HEK293 (cell line): ENCODE measurements around the gene TMEM9B.

Experiments used
- GLIS1 ChIP-seq: fragments of 450-650 bp; formaldehyde crosslinking; IDR thresholded peaks from 2 replicates; pipeline ENCODE4 v1.5.1; 2016; ENCODE audit warnings: missing biosample characterization, missing genetic modification characterization
- IKZF3 ChIP-seq: fragments of 450-650 bp; IDR thresholded peaks from 2 replicates; pipeline ENCODE4 v1.5.0; 2018; ENCODE audit warnings: missing biosample characterization, mild to moderate bottlenecking, missing genetic modification characterization, moderate library complexity
- PRDM1 ChIP-seq: fragments of 450-650 bp; formaldehyde crosslinking; IDR thresholded peaks from 2 replicates; pipeline ENCODE4; 2016; ENCODE audit warnings: missing biosample characterization, missing genetic modification characterization
- YY2 ChIP-seq: fragments of 450-650 bp; formaldehyde crosslinking; IDR thresholded peaks from 2 replicates; pipeline ENCODE4 v1.5.1; 2016; ENCODE audit warnings: missing biosample characterization, missing genetic modification characterization
- ZBTB11 ChIP-seq: fragments of 450-650 bp; formaldehyde crosslinking; conservative IDR thresholded peaks from 2 replicates; pipeline ENCODE4 v1.5.1; 2016; ENCODE audit warnings: low read depth, missing biosample characterization, missing genetic modification characterization
- ZBTB17 ChIP-seq: fragments of 450-650 bp; formaldehyde crosslinking; IDR thresholded peaks from 2 replicates; pipeline ENCODE4 v1.5.1; 2016; ENCODE audit warnings: missing biosample characterization, missing genetic modification characterization
- ZFHX2 ChIP-seq: fragments of 450-650 bp; formaldehyde crosslinking; conservative IDR thresholded peaks from 2 replicates; pipeline ENCODE4 v1.5.1; 2016; ENCODE audit warnings: missing biosample characterization, missing genetic modification characterization
- ZNF114 ChIP-seq: fragments of 450-650 bp; formaldehyde crosslinking; IDR thresholded peaks from 2 replicates; pipeline ENCODE4 v1.5.0; 2017; ENCODE audit warnings: missing biosample characterization, missing genetic modification characterization
- ZNF138 ChIP-seq: fragments of 450-650 bp; formaldehyde crosslinking; IDR thresholded peaks from 2 replicates; pipeline ENCODE4 v1.5.1; 2016; ENCODE audit warnings: missing biosample characterization, missing genetic modification characterization, borderline replicate concordance
- ZNF157 ChIP-seq: fragments of 450-650 bp; formaldehyde crosslinking; IDR thresholded peaks from 2 replicates; pipeline ENCODE4 v1.5.1; 2016; ENCODE audit warnings: missing biosample characterization, missing genetic modification characterization
- ZNF335 ChIP-seq: fragments of 450-650 bp; formaldehyde crosslinking; conservative IDR thresholded peaks from 2 replicates; pipeline ENCODE4 v1.5.1; 2016; ENCODE audit warnings: missing biosample characterization, missing genetic modification characterization
- ZNF354C ChIP-seq: fragments of 450-650 bp; formaldehyde crosslinking; IDR thresholded peaks from 2 replicates; pipeline ENCODE4 v1.5.1; 2016; ENCODE audit warnings: missing biosample characterization, missing genetic modification characterization, low read depth, borderline replicate concordance
- ZNF366 ChIP-seq: fragments of 450-650 bp; formaldehyde crosslinking; conservative IDR thresholded peaks from 2 replicates; pipeline ENCODE4 v1.5.1; 2016; ENCODE audit warnings: missing biosample characterization, missing genetic modification characterization
- ZNF433 ChIP-seq: fragments of 450-650 bp; formaldehyde crosslinking; IDR thresholded peaks from 2 replicates; pipeline ENCODE4 v1.5.1; 2016; ENCODE audit warnings: missing biosample characterization, missing genetic modification characterization, low read depth
- ZNF518A ChIP-seq: fragments of 450-650 bp; formaldehyde crosslinking; conservative IDR thresholded peaks from 2 replicates; pipeline ENCODE4 v1.5.1; 2016; ENCODE audit warnings: low read depth, missing biosample characterization, missing genetic modification characterization
- ZNF560 ChIP-seq: fragments of 450-650 bp; formaldehyde crosslinking; IDR thresholded peaks from 2 replicates; pipeline ENCODE4 v1.5.1; 2017; ENCODE audit warnings: missing biosample characterization, missing genetic modification characterization, borderline replicate concordance
- ZNF561 ChIP-seq: fragments of 450-650 bp; IDR thresholded peaks from 2 replicates; pipeline ENCODE4 v1.5.1; 2018; ENCODE audit warnings: missing biosample characterization, missing genetic modification characterization, borderline replicate concordance
- ZNF629 ChIP-seq: fragments of 450-650 bp; formaldehyde crosslinking; IDR thresholded peaks from 2 replicates; pipeline ENCODE4 v1.5.1; 2017; ENCODE audit warnings: missing biosample characterization, missing genetic modification characterization
- ZNF654 ChIP-seq: fragments of 450-650 bp; formaldehyde crosslinking; IDR thresholded peaks from 2 replicates; pipeline ENCODE4 v1.5.1; 2016; ENCODE audit warnings: low read depth, missing biosample characterization, missing genetic modification characterization
- ZNF707 ChIP-seq: fragments of 450-650 bp; formaldehyde crosslinking; IDR thresholded peaks from 2 replicates; pipeline ENCODE4 v1.5.1; 2016; ENCODE audit warnings: missing biosample characterization, missing genetic modification characterization
- ZNF768 ChIP-seq: fragments of 450-650 bp; formaldehyde crosslinking; IDR thresholded peaks from 2 replicates; pipeline ENCODE4 v1.5.1; 2018; ENCODE audit warnings: missing biosample characterization, mild to moderate bottlenecking, missing genetic modification characterization
- TF ChIP-seq, protein P1 (sequence below): fragments of 450-650 bp; formaldehyde crosslinking; IDR thresholded peaks from 2 replicates; pipeline ENCODE4 v1.5.1; 2016; ENCODE audit warnings: missing biosample characterization, missing genetic modification characterization
- TF ChIP-seq, protein P2 (sequence below): fragments of 450-650 bp; formaldehyde crosslinking; IDR thresholded peaks from 2 replicates; pipeline ENCODE4 v1.5.1; 2016; ENCODE audit warnings: missing biosample characterization, missing genetic modification characterization
- TF ChIP-seq, protein P3 (sequence below): fragments of 450-650 bp; formaldehyde crosslinking; IDR thresholded peaks from 2 replicates; pipeline ENCODE4 v1.5.1; 2017; ENCODE audit warnings: missing biosample characterization, missing genetic modification characterization
- TF ChIP-seq, protein P4 (sequence below): fragments of 450-650 bp; formaldehyde crosslinking; IDR thresholded peaks from 2 replicates; pipeline ENCODE4 v1.5.1; 2017; ENCODE audit warnings: missing biosample characterization, missing genetic modification characterization

Gene TMEM9B

DNA sequence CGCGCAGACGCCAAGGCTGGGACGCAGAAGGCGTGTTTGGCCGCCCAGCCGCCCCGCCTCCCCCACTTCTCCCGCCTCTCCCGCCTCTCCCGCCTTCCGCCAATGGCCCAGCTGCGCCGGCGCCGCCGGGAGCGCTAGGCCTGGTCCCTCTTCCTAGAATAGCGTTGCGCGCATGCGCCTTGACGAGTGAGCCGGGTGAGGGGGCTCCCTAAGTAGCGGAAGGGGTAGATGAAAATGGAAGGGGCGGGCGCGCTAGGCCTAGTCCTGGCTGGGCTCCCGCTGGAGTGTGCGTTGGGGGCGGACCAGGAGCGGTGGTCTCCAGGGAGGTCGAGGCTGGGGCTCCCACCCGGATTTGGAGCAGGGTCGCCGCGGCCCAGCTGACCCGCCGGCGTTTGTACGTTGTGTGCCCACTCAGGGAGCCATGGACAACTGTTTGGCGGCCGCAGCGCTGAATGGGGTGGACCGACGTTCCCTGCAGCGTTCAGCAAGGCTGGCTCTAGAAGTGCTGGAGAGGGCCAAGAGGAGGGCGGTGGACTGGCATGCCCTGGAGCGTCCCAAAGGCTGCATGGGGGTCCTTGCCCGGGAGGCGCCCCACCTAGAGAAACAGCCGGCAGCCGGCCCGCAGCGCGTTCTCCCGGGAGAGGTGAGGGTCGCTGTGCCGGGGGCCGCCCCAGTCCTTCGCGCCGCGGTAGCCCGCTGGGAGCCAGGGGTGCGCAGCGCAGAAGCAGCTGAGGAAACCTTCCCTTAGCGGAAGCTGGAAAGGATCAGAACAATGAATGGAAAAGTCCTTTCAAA is 53.0 kb downstream of the TMEM9B start, which contains the start of gene AKIP1 (continued):
- TF ChIP-seq ZNF707 (no peak), ZNF518A (tag by site-specific recombination) (no peak), ZNF654 (tag by site-specific recombination) (no peak), YY2 (tag by site-specific recombination) (peak; percentile 27; the same call in 1 of the 2 replicates), ZNF433 (tag by site-specific recombination) (no peak), ZNF114 (tag by site-specific recombination) (no peak), ZBTB11 (tag by site-specific recombination) (peak; percentile 64), ZNF768 (no peak), ZNF629 (tag by site-specific recombination) (peak; percentile 44), ZBTB17 (tag by site-specific recombination) (peak; percentile 41; the same call in 1 of the 2 replicates), ZNF366 (tag by site-specific recombination) (peak; percentile 75), ZNF157 (no peak), ZNF354C (tag by site-specific recombination) (no peak), IKZF3 (peak; percentile 99), ZNF138 (tag by site-specific recombination) (no peak), ZFHX2 (tag by site-specific recombination) (peak; percentile 28; the same call in 1 of the 2 replicates), GLIS1 (tag by site-specific recombination) (peak; percentile 78), PRDM1 (tag by site-specific recombination) (no peak), ZNF561 (peak; percentile 86; the same call in 1 of the 2 replicates), ZNF560 (tag by site-specific recombination) (no peak), ZNF335 (tag by site-specific recombination) (peak; percentile 92)
- TF ChIP-seq, protein P1, sequence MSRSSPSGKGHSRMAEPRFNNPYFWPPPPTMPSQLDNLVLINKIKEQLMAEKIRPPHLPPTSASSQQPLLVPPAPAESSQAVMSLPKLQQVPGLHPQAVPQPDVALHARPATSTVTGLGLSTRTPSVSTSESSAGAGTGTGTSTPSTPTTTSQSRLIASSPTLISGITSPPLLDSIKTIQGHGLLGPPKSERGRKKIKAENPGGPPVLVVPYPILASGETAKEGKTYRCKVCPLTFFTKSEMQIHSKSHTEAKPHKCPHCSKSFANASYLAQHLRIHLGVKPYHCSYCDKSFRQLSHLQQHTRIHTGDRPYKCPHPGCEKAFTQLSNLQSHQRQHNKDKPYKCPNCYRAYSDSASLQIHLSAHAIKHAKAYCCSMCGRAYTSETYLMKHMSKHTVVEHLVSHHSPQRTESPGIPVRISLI (tag by site-specific recombination) = no peak
- TF ChIP-seq, protein P2, sequence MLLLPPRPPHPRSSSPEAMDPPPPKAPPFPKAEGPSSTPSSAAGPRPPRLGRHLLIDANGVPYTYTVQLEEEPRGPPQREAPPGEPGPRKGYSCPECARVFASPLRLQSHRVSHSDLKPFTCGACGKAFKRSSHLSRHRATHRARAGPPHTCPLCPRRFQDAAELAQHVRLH = no peak
- TF ChIP-seq, protein P3, sequence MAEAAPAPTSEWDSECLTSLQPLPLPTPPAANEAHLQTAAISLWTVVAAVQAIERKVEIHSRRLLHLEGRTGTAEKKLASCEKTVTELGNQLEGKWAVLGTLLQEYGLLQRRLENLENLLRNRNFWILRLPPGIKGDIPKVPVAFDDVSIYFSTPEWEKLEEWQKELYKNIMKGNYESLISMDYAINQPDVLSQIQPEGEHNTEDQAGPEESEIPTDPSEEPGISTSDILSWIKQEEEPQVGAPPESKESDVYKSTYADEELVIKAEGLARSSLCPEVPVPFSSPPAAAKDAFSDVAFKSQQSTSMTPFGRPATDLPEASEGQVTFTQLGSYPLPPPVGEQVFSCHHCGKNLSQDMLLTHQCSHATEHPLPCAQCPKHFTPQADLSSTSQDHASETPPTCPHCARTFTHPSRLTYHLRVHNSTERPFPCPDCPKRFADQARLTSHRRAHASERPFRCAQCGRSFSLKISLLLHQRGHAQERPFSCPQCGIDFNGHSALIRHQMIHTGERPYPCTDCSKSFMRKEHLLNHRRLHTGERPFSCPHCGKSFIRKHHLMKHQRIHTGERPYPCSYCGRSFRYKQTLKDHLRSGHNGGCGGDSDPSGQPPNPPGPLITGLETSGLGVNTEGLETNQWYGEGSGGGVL (tag by site-specific recombination) = peak; percentile 84
- TF ChIP-seq, protein P4, sequence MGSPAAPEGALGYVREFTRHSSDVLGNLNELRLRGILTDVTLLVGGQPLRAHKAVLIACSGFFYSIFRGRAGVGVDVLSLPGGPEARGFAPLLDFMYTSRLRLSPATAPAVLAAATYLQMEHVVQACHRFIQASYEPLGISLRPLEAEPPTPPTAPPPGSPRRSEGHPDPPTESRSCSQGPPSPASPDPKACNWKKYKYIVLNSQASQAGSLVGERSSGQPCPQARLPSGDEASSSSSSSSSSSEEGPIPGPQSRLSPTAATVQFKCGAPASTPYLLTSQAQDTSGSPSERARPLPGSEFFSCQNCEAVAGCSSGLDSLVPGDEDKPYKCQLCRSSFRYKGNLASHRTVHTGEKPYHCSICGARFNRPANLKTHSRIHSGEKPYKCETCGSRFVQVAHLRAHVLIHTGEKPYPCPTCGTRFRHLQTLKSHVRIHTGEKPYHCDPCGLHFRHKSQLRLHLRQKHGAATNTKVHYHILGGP = no peak
